Neural progenitor cell (in vitro differentiated cells): ENCODE measurements around the gene GKN1. TPM values are rescaled to one million over a fixed set of nuclear protein-coding genes. Genes with fewer than 3 reads are reported as not detected.

Experiments used
- DNase-seq: peaks from one replicate; pipeline ENCODE4 v3.0.0-alpha.2; 2016; ENCODE audit warnings: low spot score
- H2AFZ ChIP-seq: fragments of 200-600 bp; sonication (generic); replicated peaks from 2 replicates; pipeline ENCODE4 v1.6.1; 2016; ENCODE audit warnings: antibody characterized with exemption
- H3F3A ChIP-seq: fragments of 200-600 bp; sonication (generic); 2 replicates; pipeline ENCODE4 v1.6.1; 2016; ENCODE audit warnings: antibody characterized with exemption, low read depth
- H3K27ac ChIP-seq: fragments of 200-600 bp; sonication (generic); 2 replicates; pipeline ENCODE4 v1.5.1; 2016; ENCODE audit warnings: mild to moderate bottlenecking
- H3K27me3 ChIP-seq: fragments of 200-600 bp; sonication (generic); 2 replicates; pipeline ENCODE4 v1.6.1; 2016; ENCODE audit warnings: mild to moderate bottlenecking, moderate library complexity
- H3K36me3 ChIP-seq: fragments of 200-600 bp; sonication (generic); 2 replicates; pipeline ENCODE4 v1.5.1; 2016
- H3K4me1 ChIP-seq: fragments of 200-600 bp; sonication (generic); 2 replicates; pipeline ENCODE4 v1.6.1; 2016; ENCODE audit warnings: mixed run types
- H3K4me2 ChIP-seq: fragments of 200-600 bp; sonication (generic); 2 replicates; pipeline ENCODE4 v1.6.1; 2016
- H3K4me3 ChIP-seq: fragments of 200-600 bp; sonication (generic); 2 replicates; pipeline ENCODE4 v1.5.1; 2016
- H3K79me2 ChIP-seq: fragments of 200-600 bp; sonication (generic); 2 replicates; pipeline ENCODE4 v1.6.1; 2016; ENCODE audit warnings: low read depth
- H3K9ac ChIP-seq: fragments of 200-600 bp; sonication (generic); 2 replicates; pipeline ENCODE4 v1.6.1; 2016
- H3K9me3 ChIP-seq: fragments of 200-600 bp; sonication (generic); 2 replicates; pipeline ENCODE4 v1.5.1; 2016; ENCODE audit warnings: low read depth
- H4K20me1 ChIP-seq: fragments of 200-600 bp; sonication (generic); 2 replicates; pipeline ENCODE4 v1.6.1; 2016; ENCODE audit warnings: low read depth
- H3K27ac Mint-ChIP-seq: 3 replicates; pipeline ENCODE4 v1.8.0; 2021; ENCODE audit warnings: mixed read lengths
- H3K27me3 Mint-ChIP-seq: 2 replicates; pipeline ENCODE4 v1.8.0; 2022; ENCODE audit warnings: low read depth, mild to moderate bottlenecking, inconsistent platforms, moderate library complexity, mixed read lengths; ENCODE audit not compliant: insufficient read depth
- H3K36me3 Mint-ChIP-seq: 3 replicates; pipeline ENCODE4 v1.8.0; 2021; ENCODE audit warnings: mixed read lengths
- H3K4me1 Mint-ChIP-seq: 3 replicates; pipeline ENCODE4 v1.8.0; 2021; ENCODE audit warnings: mixed read lengths
- H3K4me3 Mint-ChIP-seq: 3 replicates; pipeline ENCODE4 v1.8.0; 2021; ENCODE audit warnings: mild to moderate bottlenecking, moderate library complexity, mixed read lengths
- H3K9me3 Mint-ChIP-seq: 3 replicates; pipeline ENCODE4 v1.8.0; 2020; ENCODE audit warnings: mixed read lengths
- CTCF ChIP-seq: fragments of 200-600 bp; sonication (generic); IDR thresholded peaks from 2 replicates; pipeline ENCODE4 v1.5.1; 2017; ENCODE audit warnings: antibody characterized with exemption, mild to moderate bottlenecking
- EZH2 ChIP-seq: fragments of 200-600 bp; sonication (generic); IDR thresholded peaks from 2 replicates; pipeline ENCODE4 v1.6.1; 2017; ENCODE audit warnings: antibody characterized with exemption, mild to moderate bottlenecking, moderate library complexity
- EZH2phosphoT487 ChIP-seq: fragments of 200-600 bp; sonication (generic); IDR thresholded peaks from 2 replicates; pipeline ENCODE4 v1.6.1; 2017; ENCODE audit warnings: antibody characterized with exemption
- total RNA-seq: library from RNA; depleted of rRNA; stranded (reverse); fragments of >200 nt; gene quantifications from 2 replicates; pipeline ENCODE4 v1.2.3, GENCODE V29; 2015; ENCODE audit warnings: low replicate concordance

The GKN1 gene
- total RNA-seq, 1 donor from 2014 or later: not detected

DNA sequence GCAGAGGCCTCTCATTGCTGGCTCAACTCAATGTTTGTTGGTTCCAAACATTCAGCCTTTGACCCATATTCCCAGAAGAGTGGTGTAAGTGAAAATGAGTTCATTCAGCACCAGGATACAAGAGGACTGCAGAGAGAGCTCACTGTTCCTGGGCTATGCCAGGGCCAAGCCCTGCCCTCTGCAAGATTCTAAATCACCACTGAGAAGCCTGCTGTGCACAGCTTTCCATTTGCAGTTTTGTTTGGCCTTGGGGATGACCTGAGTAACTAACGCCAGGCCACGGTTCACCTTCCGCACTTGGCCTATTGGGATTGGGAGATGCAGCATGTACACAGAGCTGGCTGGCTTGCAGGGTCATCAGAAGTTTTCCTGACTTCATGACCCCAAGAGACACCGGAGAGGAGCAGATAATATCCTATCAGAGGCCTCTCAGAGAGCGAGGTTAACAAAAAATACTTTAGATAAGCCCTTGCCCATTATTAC lies 12.6 kb downstream of the GKN1 start:
- Histone ChIP-seq H3K9me3 (no peaks in the 10 kb centered on the region), H4K20me1 (no peaks in the 10 kb centered on the region), H3K27ac (no peak overlapping the region), H3K36me3 (no peaks in the 10 kb centered on the region), H3K4me2 (no peak overlapping the region), H3K4me3 (no peak overlapping the region), H2AFZ (no peak overlapping the region), H3K79me2 (no peaks in the 10 kb centered on the region), H3K4me1 (no peaks in the 10 kb centered on the region), H3F3A (no peaks in the 10 kb centered on the region), H3K9ac (no peak overlapping the region), H3K27me3 (no peaks in the 10 kb centered on the region)
- Mint-ChIP-seq H3K27me3 (peaks cover 3% of the 10 kb centered on the region), H3K4me3 (no peak overlapping the region), H3K27ac (no peak overlapping the region), H3K9me3 (no peaks in the 10 kb centered on the region), H3K36me3 (no peaks in the 10 kb centered on the region), H3K4me1 (no peaks in the 10 kb centered on the region)
- TF ChIP-seq EZH2 (no peak), EZH2phosphoT487 (no peak), CTCF (no peak)
- no peak for DNase-seq

GRCh38 chr2:68989035-68989434 lies 14.6 kb downstream of the GKN1 start:
- Mint-ChIP-seq H3K27ac (no peak overlapping the region), H3K27me3 (peaks cover 3% of the 10 kb centered on the region), H3K36me3 (no peaks in the 10 kb centered on the region), H3K4me3 (no peak overlapping the region), H3K4me1 (no peaks in the 10 kb centered on the region), H3K9me3 (no peaks in the 10 kb centered on the region)
- Histone ChIP-seq H3K36me3 (no peaks in the 10 kb centered on the region), H3K79me2 (no peaks in the 10 kb centered on the region), H3K4me1 (no peaks in the 10 kb centered on the region), H2AFZ (no peak overlapping the region), H3F3A (no peaks in the 10 kb centered on the region), H3K9me3 (no peaks in the 10 kb centered on the region), H3K4me3 (no peak overlapping the region), H4K20me1 (no peaks in the 10 kb centered on the region), H3K27me3 (no peaks in the 10 kb centered on the region), H3K9ac (no peak overlapping the region), H3K27ac (no peak overlapping the region), H3K4me2 (no peak overlapping the region)
- DNase-seq: no peak
- TF ChIP-seq EZH2: no peak
- TF ChIP-seq CTCF: no peak
- no peak for TF ChIP-seq EZH2phosphoT487

- no peak for TF ChIP-seq EZH2phosphoT487
- no peak for TF ChIP-seq CTCF
- TF ChIP-seq EZH2: no peak
- DNase-seq: no peak
- H4K20me1 ChIP-seq: no peaks in the 10 kb centered on the region
- H3K27ac ChIP-seq: no peak overlapping the region
- Mint-ChIP-seq H3K4me1 (no peaks in the 10 kb centered on the region), H3K4me3 (no peak overlapping the region), H3K9me3 (no peaks in the 10 kb centered on the region), H3K36me3 (no peaks in the 10 kb centered on the region), H3K27ac (no peak overlapping the region), H3K27me3 (no peaks in the 10 kb centered on the region)
- no peaks in the 10 kb centered on the region for H3K4me1 ChIP-seq
- no peak overlapping the region for H3K9ac ChIP-seq
- H3K36me3 ChIP-seq: no peaks in the 10 kb centered on the region
- no peaks in the 10 kb centered on the region for H3K79me2 ChIP-seq
- H3K9me3 ChIP-seq: no peaks in the 10 kb centered on the region
- H3K27me3 ChIP-seq: no peaks in the 10 kb centered on the region
- H2AFZ ChIP-seq: no peak overlapping the region
- H3K4me3 ChIP-seq: no peak overlapping the region
- H3K4me2 ChIP-seq: no peak overlapping the region
- H3F3A ChIP-seq: no peaks in the 10 kb centered on the region
Measured at GRCh38 chr2:68992341-68992740, 17.9 kb downstream of the GKN1 start.
